Panc1 (cell line): ENCODE data around the gene ZNF775. TPM values are rescaled to one million over a fixed set of nuclear protein-coding genes. Genes with fewer than 3 reads are reported as not detected.

Source experiments
- ATAC-seq: fragments of 200-7000 bp; cut with Tn5 transposase; 2 replicates; pipeline ENCODE4 v1.9.1; 2020; ENCODE audit warnings: mild to moderate bottlenecking, moderate library complexity
- BruUV-seq: library from RNA; stranded (reverse); fragments of 400-500 nt; replicated peaks from 2 replicates; lab custom pipeline; 2021; lab: Mats Ljungman, UMichigan
- CTCF ChIA-PET: fragments of 300-600 bp; sonication (Branson Sonifier 250); formaldehyde crosslinking; loops from one replicate; lab custom pipeline; 2022; ENCODE audit warnings: antibody characterized with exemption; lab: Charles Lee
- POLR2A ChIA-PET: fragments of 300-600 bp; sonication (Branson Sonifier 250); formaldehyde crosslinking; loops from one replicate; lab custom pipeline; 2022; ENCODE audit warnings: antibody characterized with exemption; lab: Charles Lee
- DNase-seq: peaks from one replicate; pipeline ENCODE4 v3.0.0-alpha.2; 2010; ENCODE audit warnings: low read depth, low spot score
- H3K27ac ChIP-seq: 2 replicates; pipeline ENCODE4 v1.5.1; 2011; ENCODE audit warnings: mild to moderate bottlenecking, low read length, inconsistent platforms
- H3K27me3 ChIP-seq: fragments of 200-500 bp; sonication (Bioruptor generic); 2 replicates; pipeline ENCODE4 v1.6.0; 2014; ENCODE audit warnings: low read length, inconsistent platforms; ENCODE audit not compliant: control insufficient read depth, insufficient read depth
- H3K36me3 ChIP-seq: fragments of 200-500 bp; sonication (Bioruptor generic); 2 replicates; pipeline ENCODE4 v1.5.1; 2014; ENCODE audit warnings: inconsistent platforms, mild to moderate bottlenecking, low read length, moderate library complexity; ENCODE audit not compliant: control insufficient read depth, insufficient read depth
- H3K4me1 ChIP-seq: 2 replicates; pipeline ENCODE4 v1.5.1; 2011; ENCODE audit warnings: inconsistent platforms, mild to moderate bottlenecking, low read length, moderate library complexity; ENCODE audit not compliant: control insufficient read depth, insufficient read depth
- H3K4me3 ChIP-seq, 2 experiments: 2 replicates each; pipeline ENCODE4 v1.5.1; 2011 to 2012; ENCODE audit warnings: low read depth in 2 of 2, low read length in 2 of 2, mild to moderate bottlenecking in 2 of 2, inconsistent platforms in 1 of 2, moderate library complexity in 1 of 2
- H3K9me3 ChIP-seq: fragments of 200-500 bp; sonication (Bioruptor generic); 2 replicates; pipeline ENCODE4 v1.5.1; 2014; ENCODE audit warnings: low read depth, mild to moderate bottlenecking, inconsistent platforms, low read length, moderate library complexity; ENCODE audit not compliant: control insufficient read depth, insufficient read depth
- CTCF ChIP-seq: fragments of 450-650 bp; IDR thresholded peaks from 2 replicates; pipeline ENCODE4 v1.5.1; 2017; ENCODE audit warnings: mild to moderate bottlenecking
- POLR2AphosphoS5 ChIP-seq: IDR thresholded peaks from 2 replicates; pipeline ENCODE4 v1.6.1; 2012; ENCODE audit warnings: mild to moderate bottlenecking, low read depth, low read length, moderate library complexity
- REST ChIP-seq, 2 experiments: IDR thresholded peaks; 2 replicates each; pipeline ENCODE4 v1.6.1; 2011 to 2012; ENCODE audit warnings: low read depth in 2 of 2, control low read depth in 1 of 2, low read length in 1 of 2, mild to moderate bottlenecking in 1 of 2, moderate library complexity in 1 of 2; ENCODE audit not compliant: insufficient read depth in 1 of 2
- SIN3A ChIP-seq: IDR thresholded peaks from 2 replicates; pipeline ENCODE4 v1.6.1; 2012; ENCODE audit warnings: low read depth, mild to moderate bottlenecking, low read length, moderate library complexity, borderline replicate concordance; ENCODE audit not compliant: insufficient read depth
- TCF7L2 ChIP-seq: IDR thresholded peaks from 2 replicates; pipeline ENCODE4 v1.6.1; 2011; ENCODE audit warnings: mild to moderate bottlenecking, low read depth, low read length, inconsistent platforms
- in situ Hi-C: cut with HindIII; loops from 2 replicates; pipeline ENCODE4 v1.10.0; 2016; ENCODE audit warnings: low sequenced_read_pairs, low pct_unique_long_range_greater_than_20kb
- intact Hi-C: fragments of 100-400 bp; cut with micrococcal nuclease; formaldehyde crosslinking; loops from one replicate; pipeline ENCODE4 v1.10.0; 2022; ENCODE audit not compliant: unreplicated experiment
- total RNA-seq: library from RNA; stranded (reverse); gene quantifications from one replicate; pipeline ENCODE4 v1.2.1, GENCODE V29; 2021; ENCODE audit not compliant: unreplicated experiment

ZNF775 gene
- total RNA-seq, 1 experiment from 2014 or later = 14.7 TPM

- BruUV-seq = no TSS peak
- in situ Hi-C loops = no loop called here
- Histone ChIP-seq H3K9me3 (no peaks in the 10 kb centered on the region), H3K4me1 (peaks cover 30% of the 10 kb centered on the region), H3K27ac (no peak overlapping the region), H3K4me3 (no peak overlapping the region), H3K27me3 (no peaks in the 10 kb centered on the region), H3K36me3 (no peaks in the 10 kb centered on the region)
- ChIA-PET POLR2A (interaction anchor here (0.6 kb wide), 1 partner anchor 15 kb away, joined by 3 read pairs; no protein-coding TSS in a partner anchor), CTCF (interaction anchor here (0.6 kb wide), 1 partner anchor 353 kb away, joined by 3 read pairs; no protein-coding TSS in a partner anchor)
- intact Hi-C loops = no loop called here
- DNase-seq (no peak), ATAC-seq (no peak)
- TF ChIP-seq SIN3A (no peak), TCF7L2 (no peak), CTCF (no peak), POLR2AphosphoS5 (no peak), REST (IDR thresholded peaks at IDR 0.05; ENCODE audit: insufficient read depth in 1 of 2, low read depth in 2 of 2, low read length in 1 of 2) (no peak)
These were observed 17.1 kb upstream of the ZNF775 start for GRCh38 chr7:150361807-150362621.

- H3K27me3 ChIP-seq = no peaks in the 10 kb centered on the region
- ATAC-seq (no peak), DNase-seq (no peak)
- peaks cover 25% of the 10 kb centered on the region for H3K4me1 ChIP-seq
- no peak overlapping the region for H3K27ac ChIP-seq
- no TSS peak for BruUV-seq
- H3K9me3 ChIP-seq = no peaks in the 10 kb centered on the region
- no peaks in the 10 kb centered on the region for H3K36me3 ChIP-seq
- intact Hi-C loops = no loop called here
- in situ Hi-C loops = no loop called here
- ChIA-PET CTCF (no interaction called here), POLR2A (no interaction called here)
- no peak overlapping the region for H3K4me3 ChIP-seq
- TF ChIP-seq TCF7L2 (no peak), SIN3A (no peak), POLR2AphosphoS5 (no peak), CTCF (no peak), REST (IDR thresholded peaks at IDR 0.05; ENCODE audit: insufficient read depth in 1 of 2, low read depth in 2 of 2, low read length in 1 of 2) (no peak)
These were observed 15.8 kb upstream of the ZNF775 start for GRCh38 chr7:150363370-150363769.
